22Rv1 (cell line): ENCODE measurements around the gene BCKDHB.

Source experiments
- H3K27ac ChIP-seq: fragments of 450-650 bp; 2 replicates; pipeline ENCODE4 v1.5.1; 2017
- CTCF ChIP-seq: fragments of 450-650 bp; IDR thresholded peaks from 2 replicates; pipeline ENCODE4 v1.5.1; 2017; ENCODE audit warnings: mild to moderate bottlenecking
- ZFX ChIP-seq: fragments of 450-650 bp; IDR thresholded peaks from 2 replicates; pipeline ENCODE4 v1.6.1; 2017; ENCODE audit warnings: antibody characterized with exemption, borderline replicate concordance

BCKDHB gene

GRCh38 chr6:80142586-80142985 lies 36.1 kb downstream of the BCKDHB start:
- H3K27ac ChIP-seq, result no peak overlapping the region
- TF ChIP-seq CTCF (no peak), ZFX (no peak)

- no peak overlapping the region for H3K27ac ChIP-seq
- TF ChIP-seq CTCF, result no peak
- no peak for TF ChIP-seq ZFX
Measured at GRCh38 chr6:80143419-80143937, 37.0 kb downstream of the BCKDHB start.

- no peak overlapping the region for H3K27ac ChIP-seq
- TF ChIP-seq CTCF (no peak), ZFX (no peak)
Measured at GRCh38 chr6:80144753-80145315, 38.4 kb downstream of the BCKDHB start.

- no peak overlapping the region for H3K27ac ChIP-seq
- no peak for TF ChIP-seq ZFX
- no peak for TF ChIP-seq CTCF
Measured at GRCh38 chr6:80145509-80145908, 39.0 kb downstream of the BCKDHB start.

GRCh38 chr6:80145921-80146320 lies 39.5 kb downstream of the BCKDHB start:
- TF ChIP-seq ZFX, result no peak
- no peak for TF ChIP-seq CTCF
- H3K27ac ChIP-seq, result no peak overlapping the region

GRCh38 chr6:80148220-80148619 lies 41.7 kb downstream of the BCKDHB start:
- TF ChIP-seq CTCF (no peak), ZFX (no peak)
- H3K27ac ChIP-seq, result no peak overlapping the region

GRCh38 chr6:80151635-80152034 lies 45.2 kb downstream of the BCKDHB start:
- H3K27ac ChIP-seq, result no peak overlapping the region
- TF ChIP-seq CTCF (no peak), ZFX (no peak)
